SK-N-SH (cell line): ENCODE data around the gene P2RY14. TPM values are rescaled to one million over a fixed set of nuclear protein-coding genes. Genes with fewer than 3 reads are reported as not detected.

ENCODE experiments used
- CTCF ChIA-PET: fragments of 300-600, 350-600 bp; formaldehyde crosslinking; extraction: SDS; loops from one replicate; lab custom pipeline; 2021; lab: Yijun Ruan, JAX
- POLR2A ChIA-PET: fragments of 350-600 bp; sonication (Branson Sonifier 250); formaldehyde crosslinking; extraction: SDS; loops from one replicate; lab custom pipeline; 2020; ENCODE audit warnings: antibody characterized with exemption, inconsistent platforms; lab: Yijun Ruan, JAX
- DNase-seq: peaks from one replicate; pipeline ENCODE4 v3.0.0; 2012
- H2AFZ ChIP-seq: fragments of 200-600 bp; sonication (generic); 2 replicates; pipeline ENCODE4 v1.8.1; 2016; ENCODE audit warnings: antibody characterized with exemption, mild to moderate bottlenecking, low read depth
- H3F3A ChIP-seq: fragments of 200-600 bp; sonication (generic); replicated peaks from 2 replicates; pipeline ENCODE3; 2016; ENCODE audit warnings: antibody characterized with exemption, mild to moderate bottlenecking; ENCODE audit not compliant: insufficient read depth
- H3K27ac ChIP-seq, 2 experiments: fragments of 200-500 bp in 1 of 2; fragments of 200-600 bp in 1 of 2; sonication (Bioruptor generic) in 1 of 2; sonication (generic), shearing (Covaris generic) in 1 of 2; 2 replicates each; pipeline versions ENCODE4 v1.5.1 to v1.6.1; 2014 to 2016; ENCODE audit warnings: low read depth in 2 of 2, inconsistent platforms in 1 of 2, low read length in 1 of 2, mild to moderate bottlenecking in 1 of 2, mixed read lengths in 1 of 2
- H3K27me3 ChIP-seq: fragments of 200-600 bp; sonication (generic), shearing (Covaris generic); 2 replicates; pipeline ENCODE4 v1.6.1; 2016; ENCODE audit warnings: mixed run types; ENCODE audit not compliant: insufficient read depth
- H3K36me3 ChIP-seq, 2 experiments: fragments of 200-500 bp in 1 of 2; fragments of 200-600 bp in 1 of 2; sonication (Bioruptor generic) in 1 of 2; sonication (generic) in 1 of 2; replicated peaks in 1 of 2; 2 replicates each; pipeline versions ENCODE3 to v1.5.1; 2014 to 2016; ENCODE audit warnings: low read length in 1 of 2, mild to moderate bottlenecking in 1 of 2; ENCODE audit not compliant: insufficient read depth in 2 of 2, control insufficient read depth in 1 of 2
- H3K4me1 ChIP-seq, 2 experiments: fragments of 200-500 bp in 1 of 2; fragments of 200-600 bp in 1 of 2; sonication (Bioruptor generic) in 1 of 2; sonication (generic), shearing (Covaris generic) in 1 of 2; 2 replicates each; pipeline versions ENCODE4 v1.5.1 to v1.6.1; 2014 to 2016; ENCODE audit warnings: low read depth in 1 of 2, low read length in 1 of 2, mixed run types in 1 of 2; ENCODE audit not compliant: insufficient read depth in 2 of 2, control insufficient read depth in 1 of 2
- H3K4me2 ChIP-seq: fragments of 200-600 bp; sonication (generic), shearing (Covaris generic); 2 replicates; pipeline ENCODE4 v1.6.1; 2017; ENCODE audit warnings: mixed run types
- H3K4me3 ChIP-seq, 2 experiments: fragments of 200-500 bp in 1 of 2; fragments of 200-600 bp in 1 of 2; sonication (Bioruptor generic) in 1 of 2; sonication (generic), shearing (Covaris generic) in 1 of 2; 2 replicates each; pipeline versions ENCODE4 v1.5.1 to v1.8.1; 2014 to 2016; ENCODE audit warnings: low read depth in 2 of 2, inconsistent platforms in 1 of 2, low read length in 1 of 2, mild to moderate bottlenecking in 1 of 2, mixed read lengths in 1 of 2, moderate library complexity in 1 of 2
- H3K79me2 ChIP-seq: fragments of 200-600 bp; sonication (generic); 2 replicates; pipeline ENCODE4 v1.8.1; 2017; ENCODE audit warnings: mild to moderate bottlenecking; ENCODE audit not compliant: insufficient read depth
- H3K9ac ChIP-seq: fragments of 200-600 bp; sonication (generic); 2 replicates; pipeline ENCODE4 v1.6.1; 2017; ENCODE audit warnings: mixed run types
- H3K9me2 ChIP-seq: fragments of 200-600 bp; sonication (generic); 2 replicates; pipeline ENCODE4 v1.6.1; 2017; ENCODE audit warnings: mixed run types
- H3K9me3 ChIP-seq: fragments of 200-600 bp; sonication (generic); 2 replicates; pipeline ENCODE4 v1.6.1; 2017; ENCODE audit warnings: mixed run types, mild to moderate bottlenecking, moderate library complexity
- H4K20me1 ChIP-seq: fragments of 200-600 bp; sonication (generic); 2 replicates; pipeline ENCODE4 v1.6.1; 2017; ENCODE audit warnings: mild to moderate bottlenecking, mixed run types; ENCODE audit not compliant: insufficient read depth
- CHD2 ChIP-seq: fragments of 150-350 bp; IDR thresholded peaks from 2 replicates; pipeline ENCODE4 v1.6.1; 2018; ENCODE audit warnings: low read length; ENCODE audit not compliant: partially characterized antibody
- CTCF ChIP-seq: fragments of 200-600 bp; sonication (generic); IDR thresholded peaks from 2 replicates; pipeline ENCODE4 v1.6.1; 2017; ENCODE audit warnings: antibody characterized with exemption, mild to moderate bottlenecking, moderate library complexity
- ELF1 ChIP-seq: IDR thresholded peaks from 2 replicates; pipeline ENCODE4 v1.4.0; 2012
- EP300 ChIP-seq, 2 experiments: IDR thresholded peaks; 2 replicates each; pipeline versions ENCODE4 v1.4.0 to v1.6.1; 2012; ENCODE audit warnings: borderline replicate concordance in 1 of 2, low read depth in 1 of 2, low read length in 1 of 2
- EZH2phosphoT487 ChIP-seq: fragments of 200-600 bp; sonication (generic); IDR thresholded peaks from 2 replicates; pipeline ENCODE4 v1.6.1; 2017; ENCODE audit warnings: low read depth, mixed run types, mild to moderate bottlenecking, antibody characterized with exemption, moderate library complexity, borderline replicate concordance
- FOXJ3 ChIP-seq: sonication (generic); formaldehyde crosslinking; IDR thresholded peaks from 2 replicates; pipeline ENCODE4 v1.5.1; 2020; ENCODE audit warnings: mild to moderate bottlenecking, missing genetic modification reagents
- GABPA ChIP-seq: IDR thresholded peaks from 2 replicates; pipeline ENCODE4 v1.4.0; 2012; ENCODE audit warnings: low read depth, mild to moderate bottlenecking
- GATA2 ChIP-seq: sonication (generic); formaldehyde crosslinking; IDR thresholded peaks from 2 replicates; pipeline ENCODE4 v1.5.0; 2020; ENCODE audit warnings: mild to moderate bottlenecking, missing genetic modification reagents
- MAX ChIP-seq: IDR thresholded peaks from 2 replicates; pipeline ENCODE4 v1.4.0; 2012; ENCODE audit warnings: low read depth
- MXI1 ChIP-seq: IDR thresholded peaks from 2 replicates; pipeline ENCODE4 v1.6.1; 2012; ENCODE audit warnings: mild to moderate bottlenecking, low read depth, low read length, improper control_type of control experiment
- PBX3 ChIP-seq: IDR thresholded peaks from 2 replicates; pipeline ENCODE4; 2012
- REST ChIP-seq: IDR thresholded peaks from 2 replicates; pipeline ENCODE4 v1.6.1; 2012; ENCODE audit warnings: mild to moderate bottlenecking, low read depth, low read length, moderate library complexity
- TCF12 ChIP-seq: IDR thresholded peaks from 2 replicates; pipeline ENCODE4 v1.4.0; 2012
- TEAD4 ChIP-seq: IDR thresholded peaks from 2 replicates; pipeline ENCODE4 v1.4.0; 2012; ENCODE audit warnings: mild to moderate bottlenecking, borderline replicate concordance; ENCODE audit not compliant: insufficient read depth
- YY1 ChIP-seq: IDR thresholded peaks from 2 replicates; pipeline ENCODE4 v1.4.0; 2012; ENCODE audit warnings: low read depth, mild to moderate bottlenecking
- ZBTB33 ChIP-seq: IDR thresholded peaks from 2 replicates; pipeline ENCODE4 v1.4.0; 2012; ENCODE audit warnings: low read depth, borderline replicate concordance
- WGBS: methylation state at CpG from one replicate; pipeline ENCODE4 v1.1.6; 2017; ENCODE audit warnings: low lambda C conversion rate; 5-methylcytosine and 5-hydroxymethylcytosine counted together
- polyA plus RNA-seq, 3 experiments: library from polyadenylated mRNA; depleted of rRNA; stranded (reverse); fragments of >200 nt; gene quantifications; 2 replicates each; pipeline ENCODE4 v1.2.3, GENCODE V29; 2012

The P2RY14 gene
- polyA plus RNA-seq, 1 of the 3 experiments (the other 2 are of a cell fraction) = not detected

GRCh38 chr3:151226088-151226563 is 52.2 kb downstream of the P2RY14 start:
- Histone ChIP-seq H3F3A (no peaks in the 10 kb centered on the region), H3K9me2 (no peaks in the 10 kb centered on the region), H4K20me1 (no peaks in the 10 kb centered on the region), H3K36me3 (no peaks in the 10 kb centered on the region), H3K27me3 (no peaks in the 10 kb centered on the region), H2AFZ (no peak overlapping the region), H3K79me2 (no peaks in the 10 kb centered on the region), H3K27ac (peak overlapping the region in 1 of 2 experiments; percentile 20; a peak in 1 of 4 replicates), H3K9me3 (no peaks in the 10 kb centered on the region), H3K9ac (no peak overlapping the region), H3K4me1 (peaks cover 0 to 3% of the 10 kb centered on the region in 2 experiments; a peak in 2 of 4 replicates), H3K4me3 (no peak overlapping the region), H3K4me2 (no peak overlapping the region)
- ChIA-PET POLR2A (no interaction called here), CTCF (interaction anchor here (0.7 to 7.4 kb wide), 10 partner anchors 9 to 101 kb away, joined by 3 to 63 read pairs (median 14); partner anchors contain the start of gene P2RY14)
- WGBS = 57% methylated on average over 4 of the region's 4 CpGs
- TF ChIP-seq PBX3 = peak; percentile 29; the same call in 1 of the 2 replicates
- no peak for TF ChIP-seq REST
- DNase-seq = no peak

- no peaks in the 10 kb centered on the region for H3K27me3 ChIP-seq
- H3K4me3 ChIP-seq = no peak overlapping the region
- 63% methylated on average over 9 of the region's 9 CpGs for WGBS
- CTCF ChIA-PET = interaction anchor here (0.7 to 7.4 kb wide), 8 partner anchors 18 to 102 kb away, joined by 3 to 63 read pairs (median 3); partner anchors contain the start of gene P2RY14
- H3K79me2 ChIP-seq = no peaks in the 10 kb centered on the region
- H3K4me2 ChIP-seq = no peak overlapping the region
- no peaks in the 10 kb centered on the region for H3K36me3 ChIP-seq
- H2AFZ ChIP-seq = no peak overlapping the region
- no peaks in the 10 kb centered on the region for H4K20me1 ChIP-seq
- peaks cover 0 to 3% of the 10 kb centered on the region in 2 experiments; a peak in 2 of 4 replicates for H3K4me1 ChIP-seq
- no peak for DNase-seq
- H3K27ac ChIP-seq = peak overlapping the region in 1 of 2 experiments; percentile 20; a peak in 1 of 4 replicates
- no peak overlapping the region for H3K9ac ChIP-seq
- no peaks in the 10 kb centered on the region for H3F3A ChIP-seq
- POLR2A ChIA-PET = no interaction called here
- H3K9me2 ChIP-seq = no peaks in the 10 kb centered on the region
- H3K9me3 ChIP-seq = no peaks in the 10 kb centered on the region
- no peak for TF ChIP-seq EZH2phosphoT487
- no peak for TF ChIP-seq ELF1
- no peak for TF ChIP-seq TEAD4
- no peak for TF ChIP-seq FOXJ3
- no peak for TF ChIP-seq YY1
- TF ChIP-seq GATA2 (CRISPR knock-in tag) = no peak
- TF ChIP-seq GABPA = no peak
- TF ChIP-seq CHD2 = no peak
- TF ChIP-seq CTCF = no peak
- no peak for TF ChIP-seq MXI1
- no peak for TF ChIP-seq ZBTB33
- TF ChIP-seq EP300 (IDR thresholded peaks at IDR 0.05; ENCODE audit: borderline replicate concordance in 1 of 2, low read depth in 1 of 2, low read length in 1 of 2) = no peak
- TF ChIP-seq MAX = no peak
- TF ChIP-seq TCF12 = no peak
Measured at GRCh38 chr3:151225040-151225975, 53.0 kb downstream of the P2RY14 start.
